Measurements from ENCODE around the gene ALMS1. TPM values are rescaled to one million over a fixed set of nuclear protein-coding genes. Genes with fewer than 3 reads are reported as not detected.
"Not testable (repeated sequence)": the region's sequence is repeated elsewhere in the genome, so short reads cannot be mapped to it uniquely, and the experiment has no call there.

Gene ALMS1
- polyA plus RNA-seq, 1 of the 3 experiments (the other 2 are of a cell fraction) = 7.0 TPM

- Histone ChIP-seq H3F3A (replicated peaks; ENCODE audit: insufficient read depth) (peaks cover 10% of the 10 kb centered on the region), H3K9ac (no peak overlapping the region), H3K27ac (ENCODE audit: low read depth in 2 of 2, low read length in 1 of 2) (no peak overlapping the region), H3K27me3 (ENCODE audit: insufficient read depth) (no peaks in the 10 kb centered on the region), H3K4me3 (ENCODE audit: low read depth in 2 of 2, low read length in 1 of 2) (no peak overlapping the region), H3K4me1 (ENCODE audit: control insufficient read depth in 1 of 2, insufficient read depth in 2 of 2, low read depth in 1 of 2, low read length in 1 of 2) (no peaks in the 10 kb centered on the region), H2AFZ (ENCODE audit: low read depth) (no peak overlapping the region), H3K79me2 (ENCODE audit: insufficient read depth) (no peaks in the 10 kb centered on the region; the same call in none of the 2 replicates), H4K20me1 (ENCODE audit: insufficient read depth) (no peaks in the 10 kb centered on the region), H3K9me2 (no peaks in the 10 kb centered on the region), H3K9me3 (no peaks in the 10 kb centered on the region), H3K4me2 (no peak overlapping the region), H3K36me3 (replicated peaks in 1 of 2; ENCODE audit: control insufficient read depth in 1 of 2, insufficient read depth in 2 of 2, low read length in 1 of 2) (peaks cover 0 to 9% of the 10 kb centered on the region in 2 experiments)
- no peak for DNase-seq
- POLR2A ChIA-PET = no interaction called here
- no peak for TF ChIP-seq YY1 (IDR thresholded peaks at IDR 0.05; ENCODE audit: low read depth)
- no peak for TF ChIP-seq SIN3A (IDR thresholded peaks at IDR 0.05; ENCODE audit: borderline replicate concordance, low read depth, low read length)
- no peak for TF ChIP-seq RAD21 (IDR thresholded peaks at IDR 0.05; ENCODE audit: low read length)
- TF ChIP-seq ELF1 (IDR thresholded peaks at IDR 0.05) = no peak
- no peak for TF ChIP-seq USF2 (IDR thresholded peaks at IDR 0.05; ENCODE audit: borderline replicate concordance, low read depth, low read length)
- no peak for TF ChIP-seq SMC3 (IDR thresholded peaks at IDR 0.05; ENCODE audit: low read depth, low read length)
- no peak for TF ChIP-seq USF1 (IDR thresholded peaks at IDR 0.05; ENCODE audit: borderline replicate concordance, low read depth)
- no peak for TF ChIP-seq FOXJ3 (CRISPR knock-in tag; IDR thresholded peaks at IDR 0.05)
- TF ChIP-seq TAF1 (IDR thresholded peaks at IDR 0.05; ENCODE audit: borderline replicate concordance, low read depth, low read length) = no peak
- no peak for TF ChIP-seq CHD2 (IDR thresholded peaks at IDR 0.05; ENCODE audit: low read length, partially characterized antibody)
- no peak for TF ChIP-seq EP300 (IDR thresholded peaks at IDR 0.05; ENCODE audit: borderline replicate concordance in 1 of 2, low read depth in 1 of 2, low read length in 1 of 2)
- no peak for TF ChIP-seq FOXM1 (IDR thresholded peaks at IDR 0.05; ENCODE audit: low read depth)
- TF ChIP-seq MXI1 (IDR thresholded peaks at IDR 0.05; ENCODE audit: low read depth, low read length) = no peak
- TF ChIP-seq MEF2A (IDR thresholded peaks at IDR 0.05; ENCODE audit: borderline replicate concordance, low read depth) = no peak
- WGBS (ENCODE audit: low lambda C conversion rate) = 97% methylated on average over 2 of the region's 2 CpGs
- CTCF ChIA-PET = no interaction called here
These were observed 118.4 kb downstream of the ALMS1 start for GRCh38 chr2:73503992-73504570.

- POLR2A ChIA-PET; H3K4me1 ChIP-seq (ENCODE audit: control insufficient read depth in 1 of 2, insufficient read depth in 2 of 2, low read depth in 1 of 2, low read length in 1 of 2); H3K4me2 ChIP-seq; H3K9me3 ChIP-seq; H3K36me3 ChIP-seq (replicated peaks in 1 of 2; ENCODE audit: control insufficient read depth in 1 of 2, insufficient read depth in 2 of 2, low read length in 1 of 2); H2AFZ ChIP-seq (ENCODE audit: low read depth); H3K27ac ChIP-seq (ENCODE audit: low read depth in 2 of 2, low read length in 1 of 2); H4K20me1 ChIP-seq (ENCODE audit: insufficient read depth); H3K4me3 ChIP-seq (ENCODE audit: low read depth in 2 of 2, low read length in 1 of 2); H3K9me2 ChIP-seq; DNase-seq; H3K9ac ChIP-seq; H3F3A ChIP-seq (replicated peaks; ENCODE audit: insufficient read depth); H3K79me2 ChIP-seq (ENCODE audit: insufficient read depth); H3K27me3 ChIP-seq (ENCODE audit: insufficient read depth); CTCF ChIA-PET: not testable (repeated sequence)
- WGBS (ENCODE audit: low lambda C conversion rate) = 95% methylated on average over 2 of the region's 2 CpGs
These were observed 119.2 kb downstream of the ALMS1 start for GRCh38 chr2:73504850-73505249.

GRCh38 chr2:73510470-73510869 is 124.8 kb downstream of the ALMS1 start:
- H3K9me3 ChIP-seq; H3K4me2 ChIP-seq; H3K9me2 ChIP-seq; H3F3A ChIP-seq (replicated peaks; ENCODE audit: insufficient read depth); H4K20me1 ChIP-seq (ENCODE audit: insufficient read depth); H3K27ac ChIP-seq (ENCODE audit: low read depth in 2 of 2, low read length in 1 of 2); H3K79me2 ChIP-seq (ENCODE audit: insufficient read depth); H3K4me1 ChIP-seq (ENCODE audit: control insufficient read depth in 1 of 2, insufficient read depth in 2 of 2, low read depth in 1 of 2, low read length in 1 of 2); H3K9ac ChIP-seq; CTCF ChIA-PET; H2AFZ ChIP-seq (ENCODE audit: low read depth); DNase-seq; H3K27me3 ChIP-seq (ENCODE audit: insufficient read depth); H3K4me3 ChIP-seq (ENCODE audit: low read depth in 2 of 2, low read length in 1 of 2); POLR2A ChIA-PET: not testable (repeated sequence)
- 62% methylated on average over 4 of the region's 5 CpGs for WGBS (ENCODE audit: low lambda C conversion rate)
- H3K36me3 ChIP-seq (replicated peaks in 1 of 2; ENCODE audit: control insufficient read depth in 1 of 2, insufficient read depth in 2 of 2, low read length in 1 of 2) = peaks cover 4 to 12% of the 10 kb centered on the region in 2 experiments
